GM19351 (cell line): ENCODE measurements around the gene ACKR4.
"Not testable (repeated sequence)": the region's sequence is repeated elsewhere in the genome, so short reads cannot be mapped to it uniquely, and the experiment has no call there.

Experiments used
- ATAC-seq: cut with Tn5 transposase; IDR thresholded peaks from one replicate; pipeline ENCODE4 v1.9.1; 2021; ENCODE audit warnings: mild to moderate bottlenecking, moderate library complexity; ENCODE audit not compliant: unreplicated experiment

Gene ACKR4

GRCh38 chr3:132638706-132639105 is 41.6 kb downstream of the ACKR4 start:
- ATAC-seq: no peak

- not testable (repeated sequence) for ATAC-seq
Measured at GRCh38 chr3:132641427-132641826, 44.4 kb downstream of the ACKR4 start.

DNA sequence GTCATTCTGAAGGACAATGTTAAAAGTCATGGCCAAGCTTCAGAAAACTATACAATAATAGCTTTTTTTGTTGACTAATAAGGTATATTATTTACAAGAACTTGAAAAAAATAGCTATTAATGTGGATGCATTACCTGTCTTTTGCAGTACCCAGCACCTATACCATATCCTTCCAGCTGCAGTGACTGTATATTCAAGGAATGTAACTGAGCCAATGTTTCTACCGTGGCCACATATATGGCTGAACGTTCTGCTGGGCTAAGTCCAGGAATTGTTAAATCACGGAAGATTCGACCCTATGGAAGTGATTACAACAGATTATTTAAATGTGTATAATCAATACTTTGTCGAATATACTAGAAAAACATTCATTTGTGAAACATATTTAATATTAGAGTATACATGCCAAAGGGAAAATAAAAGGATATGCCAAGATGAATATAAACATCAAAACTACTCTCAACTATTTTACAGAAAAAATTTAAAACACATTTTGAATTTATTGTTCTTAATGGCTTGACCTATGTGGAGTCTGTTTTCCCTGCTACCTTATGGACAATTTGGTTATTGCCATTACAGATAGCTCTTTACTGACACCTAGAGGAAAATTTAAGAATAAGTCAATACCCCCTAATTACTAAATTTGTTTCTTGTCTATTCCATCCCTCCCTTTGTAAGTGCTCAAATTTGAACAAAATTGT is 44.9 kb downstream of the ACKR4 start:
- ATAC-seq: peak; percentile 71

GRCh38 chr3:132642539-132642847 is 45.4 kb downstream of the ACKR4 start:
- ATAC-seq: no peak

GRCh38 chr3:132643366-132643765 is 46.3 kb downstream of the ACKR4 start:
- no peak for ATAC-seq

- no peak for ATAC-seq
Measured at GRCh38 chr3:132645058-132645457, 48.0 kb downstream of the ACKR4 start.

DNA sequence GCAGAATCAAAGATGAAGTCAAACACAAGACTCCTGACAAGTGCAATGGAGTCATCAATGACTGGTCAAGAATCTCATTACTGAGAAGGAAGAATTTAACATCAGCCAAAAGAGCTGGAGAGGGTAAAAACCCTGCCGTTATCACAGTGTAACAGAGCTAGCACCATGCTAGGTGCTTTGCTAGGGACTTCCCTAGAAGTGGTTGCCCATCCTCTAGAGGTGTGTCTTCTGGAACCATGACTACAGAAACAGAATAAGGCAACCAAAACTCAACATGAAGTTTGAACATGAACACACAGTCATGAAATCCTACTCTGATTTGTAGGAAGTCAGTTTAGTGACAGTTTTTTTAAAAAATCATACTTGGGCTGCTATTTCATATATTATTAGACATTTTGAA is 53.1 kb downstream of the ACKR4 start:
- no peak for ATAC-seq
